GM18498 (cell line): Measurements from ENCODE around the gene FAM53A.
"Not testable (repeated sequence)": the region's sequence is repeated elsewhere in the genome, so short reads cannot be mapped to it uniquely, and the experiment has no call there.

Source experiments
- ATAC-seq: cut with Tn5 transposase; IDR thresholded peaks from one replicate; pipeline ENCODE4 v1.9.1; 2021; ENCODE audit warnings: mild to moderate bottlenecking, moderate library complexity; ENCODE audit not compliant: unreplicated experiment

FAM53A gene

GRCh38 chr4:1641671-1642070 is 42.4 kb downstream of the FAM53A start:
- ATAC-seq = no peak

- not testable (repeated sequence) for ATAC-seq
Measured at GRCh38 chr4:1640716-1641503, 43.2 kb downstream of the FAM53A start.

- no peak for ATAC-seq
Measured at GRCh38 chr4:1640190-1640589, 43.9 kb downstream of the FAM53A start.

- ATAC-seq = no peak
Measured at GRCh38 chr4:1639299-1639868, 44.7 kb downstream of the FAM53A start.

GRCh38 chr4:1638873-1639272 is 45.2 kb downstream of the FAM53A start:
- ATAC-seq = no peak

- no peak for ATAC-seq
Measured at GRCh38 chr4:1638272-1638598, 45.9 kb downstream of the FAM53A start.

GRCh38 chr4:1637580-1638271 is 46.4 kb downstream of the FAM53A start:
- no peak for ATAC-seq

- no peak for ATAC-seq
Measured at GRCh38 chr4:1636490-1637211, 47.5 kb downstream of the FAM53A start.

- no peak for ATAC-seq
Measured at GRCh38 chr4:1635464-1635863, 48.6 kb downstream of the FAM53A start.

GRCh38 chr4:1633993-1634392 is 50.1 kb downstream of the FAM53A start:
- no peak for ATAC-seq

- ATAC-seq = no peak
Measured at GRCh38 chr4:1632109-1633104, 51.7 kb downstream of the FAM53A start.

- ATAC-seq = no peak
Measured at GRCh38 chr4:1631136-1631535, 53.0 kb downstream of the FAM53A start.

- ATAC-seq = no peak
Measured at GRCh38 chr4:1630266-1630665, 53.8 kb downstream of the FAM53A start.

- ATAC-seq = no peak
Measured at GRCh38 chr4:1629699-1630083, 54.4 kb downstream of the FAM53A start.

- peak; percentile 57 for ATAC-seq
Measured at GRCh38 chr4:1628892-1629698, 55.0 kb downstream of the FAM53A start.

- no peak for ATAC-seq
Measured at GRCh38 chr4:1627417-1628313, 56.4 kb downstream of the FAM53A start.

GRCh38 chr4:1626941-1627340 is 57.2 kb downstream of the FAM53A start:
- ATAC-seq = no peak

GRCh38 chr4:1626151-1626550 is 58.0 kb downstream of the FAM53A start:
- no peak for ATAC-seq
